HG03159 (cell line): ENCODE data around the gene PFKFB3.
"Not testable (repeated sequence)": the region's sequence is repeated elsewhere in the genome, so short reads cannot be mapped to it uniquely, and the experiment has no call there.

Experiments
- ATAC-seq: cut with Tn5 transposase; IDR thresholded peaks from one replicate; pipeline ENCODE4 v1.9.1; 2021; ENCODE audit warnings: mild to moderate bottlenecking, moderate library complexity; ENCODE audit not compliant: unreplicated experiment

Gene PFKFB3

GRCh38 chr10:6201516-6201975 is 1.2 kb upstream of the PFKFB3 start:
- peak; percentile 48 for ATAC-seq

- no peak for ATAC-seq
These were observed 541 bp upstream of the PFKFB3 start for GRCh38 chr10:6202098-6202683.

GRCh38 chr10:6203331-6204062 is 765 bp downstream of the PFKFB3 start:
- peak; percentile 52 for ATAC-seq

- no peak for ATAC-seq
These were observed 1.3 kb downstream of the PFKFB3 start for GRCh38 chr10:6204063-6204340.

- ATAC-seq = no peak
These were observed 1.8 kb downstream of the PFKFB3 start for GRCh38 chr10:6204341-6205191.

- not testable (repeated sequence) for ATAC-seq
These were observed 3.8 kb downstream of the PFKFB3 start for GRCh38 chr10:6206486-6206885.

GRCh38 chr10:6207658-6208057 is 4.9 kb downstream of the PFKFB3 start:
- ATAC-seq = no peak

GRCh38 chr10:6208799-6209235 is 6.1 kb downstream of the PFKFB3 start:
- ATAC-seq = no peak

GRCh38 chr10:6211341-6211670 is 8.6 kb downstream of the PFKFB3 start:
- no peak for ATAC-seq

GRCh38 chr10:6211671-6212635 is 9.2 kb downstream of the PFKFB3 start:
- no peak for ATAC-seq

- ATAC-seq = no peak
These were observed 10.1 kb downstream of the PFKFB3 start for GRCh38 chr10:6212806-6213205.

GRCh38 chr10:6213257-6213905 is 10.6 kb downstream of the PFKFB3 start:
- ATAC-seq = no peak

GRCh38 chr10:6213908-6214307 is 11.2 kb downstream of the PFKFB3 start:
- no peak for ATAC-seq

GRCh38 chr10:6214612-6215011 is 11.9 kb downstream of the PFKFB3 start:
- no peak for ATAC-seq

GRCh38 chr10:6215241-6215640 is 12.5 kb downstream of the PFKFB3 start:
- no peak for ATAC-seq

GRCh38 chr10:6215683-6216484 is 13.2 kb downstream of the PFKFB3 start:
- ATAC-seq = no peak

- ATAC-seq = no peak
These were observed 14.2 kb downstream of the PFKFB3 start for GRCh38 chr10:6216916-6217315.

GRCh38 chr10:6217611-6218010 is 14.9 kb downstream of the PFKFB3 start:
- no peak for ATAC-seq

- no peak for ATAC-seq
These were observed 16.2 kb downstream of the PFKFB3 start for GRCh38 chr10:6218692-6219493.
